Glutamatergic neuron (in vitro differentiated cells): Measurements from ENCODE around the gene ZNF462. TPM values are rescaled to one million over a fixed set of nuclear protein-coding genes. Genes with fewer than 3 reads are reported as not detected.

Experiments used
- DNase-seq: peaks from one replicate; pipeline ENCODE4 v3.0.0; 2022
- H3K27ac Mint-ChIP-seq: one replicate; pipeline ENCODE4 v1.8.0; 2020; ENCODE audit warnings: mild to moderate bottlenecking, mixed read lengths, inconsistent platforms; ENCODE audit not compliant: unreplicated experiment
- H3K27me3 Mint-ChIP-seq: one replicate; pipeline ENCODE4 v1.8.0; 2020; ENCODE audit warnings: mild to moderate bottlenecking, moderate library complexity, mixed read lengths, inconsistent platforms; ENCODE audit not compliant: unreplicated experiment
- H3K36me3 Mint-ChIP-seq: one replicate; pipeline ENCODE4 v1.8.0; 2020; ENCODE audit warnings: mild to moderate bottlenecking, mixed read lengths, inconsistent platforms; ENCODE audit not compliant: unreplicated experiment
- H3K4me1 Mint-ChIP-seq: one replicate; pipeline ENCODE4 v1.8.0; 2020; ENCODE audit warnings: mild to moderate bottlenecking, low read depth, mixed read lengths, inconsistent platforms; ENCODE audit not compliant: unreplicated experiment
- H3K4me3 Mint-ChIP-seq: one replicate; pipeline ENCODE4 v1.8.0; 2020; ENCODE audit warnings: mild to moderate bottlenecking, mixed read lengths, inconsistent platforms; ENCODE audit not compliant: unreplicated experiment
- H3K9me3 Mint-ChIP-seq: one replicate; pipeline ENCODE4 v1.8.0; 2020; ENCODE audit warnings: mild to moderate bottlenecking, moderate library complexity, mixed read lengths, inconsistent platforms; ENCODE audit not compliant: unreplicated experiment
- total RNA-seq: library from RNA; stranded (reverse); fragmentation: NEBNext Ultra II Directional; extraction: Animal tissue kit (Norgen Biotek cat#: 25700); gene quantifications from one replicate; pipeline ENCODE4 v1.2.1, GENCODE V29; 2021; ENCODE audit not compliant: unreplicated experiment
- TF ChIP-seq, protein P1 (sequence below): fragments of 200-600 bp; sonication (generic); IDR thresholded peaks from one replicate; pipeline ENCODE4 v1.5.0; 2021; ENCODE audit not compliant: partially characterized antibody, unreplicated experiment

The ZNF462 gene
- total RNA-seq, 1 donor from 2014 or later: 259 TPM

DNA sequence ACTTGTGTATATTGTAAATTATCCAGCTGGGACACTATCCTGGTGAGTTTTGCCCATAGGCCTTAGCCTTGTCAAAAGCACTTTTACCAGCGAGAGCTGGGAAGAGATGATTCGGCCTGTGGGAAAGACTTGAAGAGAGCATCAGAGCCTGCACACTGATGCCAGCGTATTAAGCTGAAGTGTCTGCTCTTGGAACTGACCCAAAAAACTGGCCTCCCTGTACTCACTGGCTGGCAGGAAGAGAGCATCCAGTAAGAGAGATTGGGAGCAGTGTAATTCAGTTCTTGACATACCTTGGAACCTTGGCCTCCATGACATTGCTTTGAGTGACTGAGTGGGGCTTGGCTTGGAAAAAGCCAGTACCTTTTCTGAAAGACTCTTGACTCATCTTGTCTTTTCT lies 73.7 kb downstream of the ZNF462 start:
- Mint-ChIP-seq H3K4me3 (no peak overlapping the region), H3K9me3 (peaks cover 6% of the 10 kb centered on the region), H3K27me3 (peaks cover 2% of the 10 kb centered on the region), H3K27ac (no peak overlapping the region), H3K4me1 (peaks cover 8% of the 10 kb centered on the region), H3K36me3 (peaks cover 17% of the 10 kb centered on the region)
- TF ChIP-seq, protein P1, sequence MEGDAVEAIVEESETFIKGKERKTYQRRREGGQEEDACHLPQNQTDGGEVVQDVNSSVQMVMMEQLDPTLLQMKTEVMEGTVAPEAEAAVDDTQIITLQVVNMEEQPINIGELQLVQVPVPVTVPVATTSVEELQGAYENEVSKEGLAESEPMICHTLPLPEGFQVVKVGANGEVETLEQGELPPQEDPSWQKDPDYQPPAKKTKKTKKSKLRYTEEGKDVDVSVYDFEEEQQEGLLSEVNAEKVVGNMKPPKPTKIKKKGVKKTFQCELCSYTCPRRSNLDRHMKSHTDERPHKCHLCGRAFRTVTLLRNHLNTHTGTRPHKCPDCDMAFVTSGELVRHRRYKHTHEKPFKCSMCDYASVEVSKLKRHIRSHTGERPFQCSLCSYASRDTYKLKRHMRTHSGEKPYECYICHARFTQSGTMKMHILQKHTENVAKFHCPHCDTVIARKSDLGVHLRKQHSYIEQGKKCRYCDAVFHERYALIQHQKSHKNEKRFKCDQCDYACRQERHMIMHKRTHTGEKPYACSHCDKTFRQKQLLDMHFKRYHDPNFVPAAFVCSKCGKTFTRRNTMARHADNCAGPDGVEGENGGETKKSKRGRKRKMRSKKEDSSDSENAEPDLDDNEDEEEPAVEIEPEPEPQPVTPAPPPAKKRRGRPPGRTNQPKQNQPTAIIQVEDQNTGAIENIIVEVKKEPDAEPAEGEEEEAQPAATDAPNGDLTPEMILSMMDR: no peak
- no peak for DNase-seq

- Mint-ChIP-seq H3K27me3 (peaks cover 2% of the 10 kb centered on the region), H3K9me3 (peaks cover 5% of the 10 kb centered on the region), H3K27ac (no peak overlapping the region), H3K4me3 (no peak overlapping the region), H3K4me1 (peaks cover 8% of the 10 kb centered on the region), H3K36me3 (peaks cover 9% of the 10 kb centered on the region)
- DNase-seq: no peak
- TF ChIP-seq, protein P1: no peak
Measured at GRCh38 chr9:106941916-106942315, 79.0 kb downstream of the ZNF462 start.

GRCh38 chr9:106945727-106946660 lies 83.0 kb downstream of the ZNF462 start:
- Mint-ChIP-seq H3K4me3 (no peak overlapping the region), H3K27ac (no peak overlapping the region), H3K4me1 (peaks cover 8% of the 10 kb centered on the region)

DNA sequence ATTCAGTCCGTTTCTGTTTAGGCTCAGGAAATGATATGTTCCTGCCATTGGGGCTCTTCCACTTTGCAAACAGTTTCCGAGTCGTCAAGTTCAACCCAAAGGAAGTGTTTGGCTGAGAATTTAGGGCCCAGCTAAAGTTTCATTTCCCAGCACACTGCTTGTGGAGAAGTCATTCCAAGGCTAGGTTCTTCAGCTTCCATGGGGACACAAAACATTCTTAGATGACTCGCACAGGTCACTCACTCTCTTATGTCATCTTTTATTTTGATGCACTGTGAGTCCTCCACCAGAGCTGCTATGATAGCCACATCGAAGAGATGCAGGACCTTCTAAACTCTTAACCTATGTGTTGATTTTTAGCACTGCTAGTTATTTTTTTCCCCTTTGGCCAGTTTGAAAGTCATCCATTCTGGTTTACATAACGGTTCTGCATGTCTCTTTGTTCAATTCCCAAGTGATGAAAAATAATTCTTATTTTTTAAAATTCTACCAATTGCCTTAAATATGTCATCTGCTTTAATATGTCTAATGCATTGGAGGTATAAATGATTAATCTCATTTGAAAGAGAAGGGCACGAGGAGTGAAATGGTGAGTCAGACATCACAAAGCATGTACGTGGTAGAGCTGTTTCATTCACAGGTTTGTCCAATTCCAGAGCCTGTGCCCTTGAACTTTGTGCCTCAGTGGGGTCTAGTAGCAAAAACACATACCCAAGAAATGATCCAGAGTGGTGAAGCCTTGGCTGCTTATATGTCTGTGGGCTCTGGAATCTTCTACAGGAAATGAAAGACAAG lies 84.3 kb downstream of the ZNF462 start:
- TF ChIP-seq, protein P1: no peak
- no peak overlapping the region for H3K4me3 Mint-ChIP-seq
- H3K9me3 Mint-ChIP-seq: peaks cover 2% of the 10 kb centered on the region
- no peak overlapping the region for H3K27ac Mint-ChIP-seq
- peaks cover 5% of the 10 kb centered on the region for H3K36me3 Mint-ChIP-seq
- H3K27me3 Mint-ChIP-seq: peaks cover 5% of the 10 kb centered on the region
- DNase-seq: no peak
- peaks cover 8% of the 10 kb centered on the region for H3K4me1 Mint-ChIP-seq

More at GRCh38 chr9:106945727-106946660, 83.0 kb downstream of the ZNF462 start:
- TF ChIP-seq, protein P1: no peak
- H3K36me3 Mint-ChIP-seq: peaks cover 5% of the 10 kb centered on the region
- no peak for DNase-seq
- no peaks in the 10 kb centered on the region for H3K9me3 Mint-ChIP-seq
- H3K27me3 Mint-ChIP-seq: peaks cover 5% of the 10 kb centered on the region
